Neural progenitor cell (in vitro differentiated cells): ENCODE results near the gene JADE1. TPM values are rescaled to one million over a fixed set of nuclear protein-coding genes. Genes with fewer than 3 reads are reported as not detected.

ENCODE experiments used
- DNase-seq: peaks from one replicate; pipeline ENCODE4 v3.0.0-alpha.2; 2016; ENCODE audit warnings: low spot score
- H2AFZ ChIP-seq: fragments of 200-600 bp; sonication (generic); replicated peaks from 2 replicates; pipeline ENCODE4 v1.6.1; 2016; ENCODE audit warnings: antibody characterized with exemption
- H3F3A ChIP-seq: fragments of 200-600 bp; sonication (generic); 2 replicates; pipeline ENCODE4 v1.6.1; 2016; ENCODE audit warnings: antibody characterized with exemption, low read depth
- H3K27ac ChIP-seq: fragments of 200-600 bp; sonication (generic); 2 replicates; pipeline ENCODE4 v1.5.1; 2016; ENCODE audit warnings: mild to moderate bottlenecking
- H3K27me3 ChIP-seq: fragments of 200-600 bp; sonication (generic); 2 replicates; pipeline ENCODE4 v1.6.1; 2016; ENCODE audit warnings: mild to moderate bottlenecking, moderate library complexity
- H3K36me3 ChIP-seq: fragments of 200-600 bp; sonication (generic); 2 replicates; pipeline ENCODE4 v1.5.1; 2016
- H3K4me1 ChIP-seq: fragments of 200-600 bp; sonication (generic); 2 replicates; pipeline ENCODE4 v1.6.1; 2016; ENCODE audit warnings: mixed run types
- H3K4me2 ChIP-seq: fragments of 200-600 bp; sonication (generic); 2 replicates; pipeline ENCODE4 v1.6.1; 2016
- H3K4me3 ChIP-seq: fragments of 200-600 bp; sonication (generic); 2 replicates; pipeline ENCODE4 v1.5.1; 2016
- H3K79me2 ChIP-seq: fragments of 200-600 bp; sonication (generic); 2 replicates; pipeline ENCODE4 v1.6.1; 2016; ENCODE audit warnings: low read depth
- H3K9ac ChIP-seq: fragments of 200-600 bp; sonication (generic); 2 replicates; pipeline ENCODE4 v1.6.1; 2016
- H3K9me3 ChIP-seq: fragments of 200-600 bp; sonication (generic); 2 replicates; pipeline ENCODE4 v1.5.1; 2016; ENCODE audit warnings: low read depth
- H4K20me1 ChIP-seq: fragments of 200-600 bp; sonication (generic); 2 replicates; pipeline ENCODE4 v1.6.1; 2016; ENCODE audit warnings: low read depth
- H3K27ac Mint-ChIP-seq: 3 replicates; pipeline ENCODE4 v1.8.0; 2021; ENCODE audit warnings: mixed read lengths
- H3K27me3 Mint-ChIP-seq: 2 replicates; pipeline ENCODE4 v1.8.0; 2022; ENCODE audit warnings: low read depth, mild to moderate bottlenecking, inconsistent platforms, moderate library complexity, mixed read lengths; ENCODE audit not compliant: insufficient read depth
- H3K36me3 Mint-ChIP-seq: 3 replicates; pipeline ENCODE4 v1.8.0; 2021; ENCODE audit warnings: mixed read lengths
- H3K4me1 Mint-ChIP-seq: 3 replicates; pipeline ENCODE4 v1.8.0; 2021; ENCODE audit warnings: mixed read lengths
- H3K4me3 Mint-ChIP-seq: 3 replicates; pipeline ENCODE4 v1.8.0; 2021; ENCODE audit warnings: mild to moderate bottlenecking, moderate library complexity, mixed read lengths
- H3K9me3 Mint-ChIP-seq: 3 replicates; pipeline ENCODE4 v1.8.0; 2020; ENCODE audit warnings: mixed read lengths
- CTCF ChIP-seq: fragments of 200-600 bp; sonication (generic); IDR thresholded peaks from 2 replicates; pipeline ENCODE4 v1.5.1; 2017; ENCODE audit warnings: antibody characterized with exemption, mild to moderate bottlenecking
- EZH2 ChIP-seq: fragments of 200-600 bp; sonication (generic); IDR thresholded peaks from 2 replicates; pipeline ENCODE4 v1.6.1; 2017; ENCODE audit warnings: antibody characterized with exemption, mild to moderate bottlenecking, moderate library complexity
- EZH2phosphoT487 ChIP-seq: fragments of 200-600 bp; sonication (generic); IDR thresholded peaks from 2 replicates; pipeline ENCODE4 v1.6.1; 2017; ENCODE audit warnings: antibody characterized with exemption
- total RNA-seq: library from RNA; depleted of rRNA; stranded (reverse); fragments of >200 nt; gene quantifications from 2 replicates; pipeline ENCODE4 v1.2.3, GENCODE V29; 2015; ENCODE audit warnings: low replicate concordance

JADE1 gene
- total RNA-seq, 1 donor from 2014 or later = 55.9 TPM

- Histone ChIP-seq H3K27me3 (no peaks in the 10 kb centered on the region), H4K20me1 (peaks cover 98% of the 10 kb centered on the region), H3K36me3 (no peaks in the 10 kb centered on the region), H3K27ac (no peak overlapping the region), H3F3A (peaks cover 13% of the 10 kb centered on the region), H3K9me3 (no peaks in the 10 kb centered on the region), H3K4me3 (no peak overlapping the region), H3K4me1 (peaks cover 32% of the 10 kb centered on the region), H3K4me2 (no peak overlapping the region), H3K9ac (no peak overlapping the region), H3K79me2 (peaks cover 100% of the 10 kb centered on the region), H2AFZ (no peak overlapping the region)
- TF ChIP-seq EZH2 (no peak), CTCF (no peak), EZH2phosphoT487 (no peak)
- Mint-ChIP-seq H3K27ac (no peak overlapping the region), H3K4me3 (no peak overlapping the region), H3K27me3 (peaks cover 3% of the 10 kb centered on the region), H3K4me1 (peaks cover 22% of the 10 kb centered on the region), H3K36me3 (peaks cover 32% of the 10 kb centered on the region), H3K9me3 (no peaks in the 10 kb centered on the region)
- DNase-seq = no peak
Measured at GRCh38 chr4:128835498-128836222, 26.2 kb downstream of the JADE1 start.

- Histone ChIP-seq H3K79me2 (peaks cover 100% of the 10 kb centered on the region), H3K9me3 (no peaks in the 10 kb centered on the region), H4K20me1 (peaks cover 98% of the 10 kb centered on the region), H3K9ac (no peak overlapping the region), H3K4me1 (peaks cover 17% of the 10 kb centered on the region), H3K27ac (no peak overlapping the region), H3K4me2 (no peak overlapping the region), H3K4me3 (no peak overlapping the region), H3K36me3 (no peaks in the 10 kb centered on the region), H3K27me3 (no peaks in the 10 kb centered on the region), H3F3A (no peaks in the 10 kb centered on the region), H2AFZ (no peak overlapping the region)
- H3K36me3 Mint-ChIP-seq = peaks cover 40% of the 10 kb centered on the region
- H3K4me3 Mint-ChIP-seq = no peak overlapping the region
- H3K27ac Mint-ChIP-seq = no peak overlapping the region
- no peak for DNase-seq
- peaks cover 6% of the 10 kb centered on the region for H3K4me1 Mint-ChIP-seq
- no peaks in the 10 kb centered on the region for H3K9me3 Mint-ChIP-seq
- H3K27me3 Mint-ChIP-seq = peaks cover 3% of the 10 kb centered on the region
- no peak for TF ChIP-seq CTCF
- TF ChIP-seq EZH2 = no peak
- no peak for TF ChIP-seq EZH2phosphoT487
Measured at GRCh38 chr4:128837198-128837597, 27.7 kb downstream of the JADE1 start.

GRCh38 chr4:128837679-128838078 lies 28.2 kb downstream of the JADE1 start:
- H3K36me3 Mint-ChIP-seq = peaks cover 40% of the 10 kb centered on the region
- Histone ChIP-seq H3K4me1 (peaks cover 15% of the 10 kb centered on the region), H2AFZ (no peak overlapping the region), H3F3A (no peaks in the 10 kb centered on the region), H4K20me1 (peaks cover 98% of the 10 kb centered on the region), H3K27me3 (no peaks in the 10 kb centered on the region), H3K79me2 (peaks cover 100% of the 10 kb centered on the region), H3K9ac (no peak overlapping the region), H3K4me2 (no peak overlapping the region), H3K9me3 (no peaks in the 10 kb centered on the region), H3K4me3 (no peak overlapping the region), H3K27ac (no peak overlapping the region), H3K36me3 (no peaks in the 10 kb centered on the region)
- TF ChIP-seq CTCF = no peak
- H3K4me3 Mint-ChIP-seq = no peak overlapping the region
- no peak overlapping the region for H3K27ac Mint-ChIP-seq
- H3K4me1 Mint-ChIP-seq = peaks cover 2% of the 10 kb centered on the region
- no peaks in the 10 kb centered on the region for H3K9me3 Mint-ChIP-seq
- peaks cover 3% of the 10 kb centered on the region for H3K27me3 Mint-ChIP-seq
- no peak for DNase-seq
